Stomach smooth muscle (tissue), 2 donors: ENCODE results near the gene FBXL7.

Experiments used
- H3K27ac ChIP-seq: one replicate; pipeline ENCODE4 v1.7.0; 2013; ENCODE audit warnings: mild to moderate bottlenecking, low read length, inconsistent platforms
- H3K27me3 ChIP-seq, 2 donors: one replicate each; pipeline ENCODE4 v1.7.0; 2013; ENCODE audit warnings: low read length in 2 of 2; ENCODE audit not compliant: insufficient read depth in 2 of 2, control insufficient read depth in 1 of 2
- H3K36me3 ChIP-seq, 2 donors: one replicate each; pipeline ENCODE4 v1.7.0; 2013; ENCODE audit warnings: low read length in 2 of 2; ENCODE audit not compliant: control insufficient read depth in 2 of 2, insufficient read depth in 2 of 2
- H3K4me1 ChIP-seq: one replicate; pipeline ENCODE4 v1.7.0; 2013; ENCODE audit warnings: low read length; ENCODE audit not compliant: control insufficient read depth, insufficient read depth
- H3K4me3 ChIP-seq, 2 donors: one replicate each; pipeline ENCODE4 v1.7.0; 2013; ENCODE audit warnings: low read length in 2 of 2
- H3K9ac ChIP-seq, 2 donors: one replicate each; pipeline ENCODE4 v1.7.0; 2013; ENCODE audit warnings: low read length in 2 of 2, mild to moderate bottlenecking in 1 of 2
- H3K9me3 ChIP-seq, 2 donors: one replicate each; pipeline ENCODE4 v1.7.0; 2013; ENCODE audit warnings: low read length in 2 of 2; ENCODE audit not compliant: control insufficient read depth in 2 of 2
- donor health status: healthy.
- donor health status: Pancreatic carcinoma.

FBXL7 gene

DNA sequence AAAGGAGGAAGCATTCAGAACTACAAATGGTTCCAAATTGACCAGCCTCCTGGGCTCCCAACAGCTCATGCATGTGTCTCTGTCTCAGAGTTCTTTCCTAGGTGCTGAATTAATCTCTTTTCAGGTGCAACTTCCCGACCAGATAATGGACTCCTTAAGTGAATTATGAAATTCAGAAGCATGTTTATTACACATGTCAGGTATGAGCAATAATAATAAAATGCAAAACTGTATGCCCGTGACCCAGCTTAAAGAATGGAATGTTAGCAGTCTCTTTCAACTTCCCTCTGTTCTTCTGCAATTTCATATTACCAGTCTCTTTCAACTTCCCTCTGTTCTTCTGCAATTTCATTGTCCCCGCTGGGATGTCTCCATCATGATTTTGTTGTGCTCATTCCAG lies 60.4 kb downstream of the FBXL7 start:
- Histone ChIP-seq H3K36me3 (no peaks in the 10 kb centered on the region), H3K4me1 (no peaks in the 10 kb centered on the region), H3K27me3 (no peaks in the 10 kb centered on the region), H3K9ac (no peak overlapping the region), H3K4me3 (no peak overlapping the region), H3K27ac (no peak overlapping the region), H3K9me3 (no peaks in the 10 kb centered on the region)

DNA sequence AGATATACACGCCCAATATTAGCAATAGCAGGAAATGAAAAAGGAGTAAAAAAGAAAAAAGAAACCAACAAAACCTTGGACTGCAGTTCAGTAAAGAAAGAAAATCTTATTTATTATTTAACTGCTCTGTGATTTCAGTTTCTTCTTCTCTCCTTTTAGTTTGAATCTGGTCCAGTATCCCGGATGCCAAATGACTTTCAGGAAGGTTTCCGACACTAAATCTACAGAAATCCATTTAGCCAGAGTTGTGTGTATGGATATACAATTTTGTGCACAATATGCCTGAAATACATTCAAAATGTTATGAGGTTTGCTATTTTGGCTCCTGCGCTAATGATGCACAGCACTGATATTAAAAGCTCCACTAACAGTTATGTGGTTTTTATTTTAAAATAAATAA lies 64.5 kb downstream of the FBXL7 start:
- no peak overlapping the region for H3K27ac ChIP-seq
- H3K27me3 ChIP-seq = no peaks in the 10 kb centered on the region
- no peaks in the 10 kb centered on the region for H3K36me3 ChIP-seq
- no peak overlapping the region for H3K9ac ChIP-seq
- no peaks in the 10 kb centered on the region for H3K9me3 ChIP-seq
- no peaks in the 10 kb centered on the region for H3K4me1 ChIP-seq
- H3K4me3 ChIP-seq = no peak overlapping the region

DNA sequence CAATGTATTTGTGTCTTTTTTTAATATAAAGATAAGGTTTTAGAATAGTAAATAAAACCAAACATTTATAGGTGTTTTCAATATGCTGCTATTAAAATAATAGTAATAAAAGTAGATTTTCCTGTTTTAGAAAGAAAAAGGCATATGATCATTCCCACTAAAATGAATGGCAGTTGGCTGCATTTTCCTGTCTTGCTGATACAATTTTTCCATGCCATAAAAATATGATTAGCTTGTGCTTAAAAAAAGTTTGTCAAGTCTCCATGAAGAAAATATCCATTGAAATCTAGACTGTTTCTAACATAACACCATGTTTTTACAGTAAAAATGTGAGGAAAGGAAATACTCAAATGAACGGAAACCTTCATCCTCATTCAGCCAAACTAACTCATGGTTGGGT lies 65.0 kb downstream of the FBXL7 start:
- Histone ChIP-seq H3K36me3 (no peaks in the 10 kb centered on the region), H3K27me3 (no peaks in the 10 kb centered on the region), H3K4me3 (no peak overlapping the region), H3K4me1 (no peaks in the 10 kb centered on the region), H3K9ac (no peak overlapping the region), H3K27ac (no peak overlapping the region), H3K9me3 (no peaks in the 10 kb centered on the region)

DNA sequence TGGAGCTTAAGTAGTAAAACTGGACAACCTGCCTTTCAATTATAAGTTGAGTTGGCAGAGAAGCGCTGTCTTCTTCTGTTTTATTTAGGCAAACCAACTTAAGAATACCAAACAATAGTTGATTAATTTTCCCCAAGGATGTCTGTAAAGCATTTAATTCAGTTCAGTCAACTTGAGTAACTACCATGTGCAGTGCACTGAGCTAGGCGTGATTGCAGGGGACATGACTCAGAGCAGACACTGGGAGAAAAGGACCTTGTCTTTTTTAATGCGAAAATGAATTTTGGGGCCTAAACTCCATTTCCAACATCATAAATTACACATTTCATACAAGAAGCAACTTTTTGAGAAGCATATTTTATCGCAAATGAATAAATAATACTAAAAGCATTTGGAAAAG lies 66.3 kb downstream of the FBXL7 start:
- Histone ChIP-seq H3K4me1 (no peaks in the 10 kb centered on the region), H3K36me3 (no peaks in the 10 kb centered on the region), H3K9ac (no peak overlapping the region), H3K4me3 (no peak overlapping the region), H3K27me3 (no peaks in the 10 kb centered on the region), H3K9me3 (no peaks in the 10 kb centered on the region), H3K27ac (no peak overlapping the region)

DNA sequence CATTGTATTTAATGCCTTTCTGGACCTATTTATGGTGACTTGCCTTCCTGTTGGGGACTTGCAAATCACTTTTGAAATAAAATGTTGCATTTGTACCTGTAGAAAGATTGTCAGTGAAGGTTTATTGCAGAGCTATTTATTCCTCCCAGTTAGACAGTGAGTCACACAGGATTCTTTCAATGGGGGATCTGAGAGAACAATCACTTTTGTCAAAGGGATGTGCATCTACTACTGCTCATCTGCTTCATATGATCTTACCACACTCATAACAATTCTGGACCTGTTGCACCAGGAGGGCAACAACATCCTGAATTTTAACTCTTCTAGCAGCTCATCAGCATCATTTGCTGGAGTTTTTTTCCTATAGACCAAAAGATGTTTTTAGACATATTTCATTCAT lies 66.8 kb downstream of the FBXL7 start:
- H3K36me3 ChIP-seq = no peaks in the 10 kb centered on the region
- no peaks in the 10 kb centered on the region for H3K9me3 ChIP-seq
- H3K9ac ChIP-seq = no peak overlapping the region
- no peak overlapping the region for H3K4me3 ChIP-seq
- no peaks in the 10 kb centered on the region for H3K4me1 ChIP-seq
- H3K27ac ChIP-seq = no peak overlapping the region
- no peaks in the 10 kb centered on the region for H3K27me3 ChIP-seq

GRCh38 chr5:15570491-15570890 lies 70.5 kb downstream of the FBXL7 start:
- Histone ChIP-seq H3K9me3 (no peaks in the 10 kb centered on the region), H3K27me3 (no peaks in the 10 kb centered on the region), H3K4me3 (no peak overlapping the region), H3K9ac (no peak overlapping the region), H3K4me1 (peaks cover 7% of the 10 kb centered on the region), H3K36me3 (no peaks in the 10 kb centered on the region), H3K27ac (no peak overlapping the region)

- Histone ChIP-seq H3K4me1 (peaks cover 7% of the 10 kb centered on the region), H3K27me3 (no peaks in the 10 kb centered on the region), H3K27ac (no peak overlapping the region), H3K4me3 (no peak overlapping the region), H3K36me3 (no peaks in the 10 kb centered on the region), H3K9me3 (no peaks in the 10 kb centered on the region), H3K9ac (no peak overlapping the region)
These were observed 71.1 kb downstream of the FBXL7 start for GRCh38 chr5:15571081-15571480.

GRCh38 chr5:15571618-15572017 lies 71.6 kb downstream of the FBXL7 start:
- Histone ChIP-seq H3K4me1 (peaks cover 7% of the 10 kb centered on the region), H3K36me3 (no peaks in the 10 kb centered on the region), H3K27me3 (no peaks in the 10 kb centered on the region), H3K9ac (no peak overlapping the region), H3K4me3 (no peak overlapping the region), H3K27ac (no peak overlapping the region), H3K9me3 (no peaks in the 10 kb centered on the region)

DNA sequence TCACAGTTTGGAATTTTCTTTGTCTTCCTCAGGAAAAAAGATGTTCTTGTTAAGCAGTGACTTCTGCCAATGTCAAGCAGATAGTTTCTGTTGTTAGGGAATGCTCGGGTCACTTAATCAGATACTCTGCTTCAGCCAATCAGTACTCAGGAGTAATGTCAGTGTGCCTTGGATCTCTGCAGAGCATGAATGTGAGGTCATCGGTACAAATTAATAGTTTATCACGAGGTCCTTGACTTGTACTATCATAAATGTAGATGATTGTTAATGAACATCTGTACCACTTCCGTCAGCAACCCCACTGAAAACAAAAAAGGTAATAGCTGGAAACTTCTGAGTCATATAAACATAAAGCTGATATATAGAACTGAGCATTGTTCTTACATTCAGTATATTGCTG lies 73.6 kb downstream of the FBXL7 start:
- Histone ChIP-seq H3K27ac (no peak overlapping the region), H3K9me3 (no peaks in the 10 kb centered on the region), H3K36me3 (no peaks in the 10 kb centered on the region), H3K4me3 (no peak overlapping the region), H3K4me1 (peaks cover 11% of the 10 kb centered on the region), H3K27me3 (no peaks in the 10 kb centered on the region), H3K9ac (no peak overlapping the region)

DNA sequence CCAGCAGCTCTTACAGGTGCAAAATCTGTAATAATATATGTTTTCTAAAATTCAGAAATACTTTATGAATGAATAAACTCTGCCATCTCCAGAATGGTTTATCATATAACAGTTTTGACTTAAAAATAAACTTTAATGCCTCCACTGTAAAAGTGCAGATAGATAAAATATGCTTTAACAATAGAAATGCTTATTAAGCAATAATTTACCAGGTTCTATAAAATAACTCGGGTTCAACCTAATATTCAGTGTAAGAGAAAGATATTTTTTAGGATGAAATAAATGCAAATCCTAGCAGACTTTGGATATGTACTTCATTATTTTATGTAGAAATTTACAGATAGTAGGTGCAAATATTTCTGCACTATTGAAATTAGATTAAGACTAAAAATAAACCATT lies 74.1 kb downstream of the FBXL7 start:
- Histone ChIP-seq H3K27me3 (no peaks in the 10 kb centered on the region), H3K27ac (no peak overlapping the region), H3K4me1 (peaks cover 11% of the 10 kb centered on the region), H3K4me3 (no peak overlapping the region), H3K9ac (no peak overlapping the region), H3K9me3 (no peaks in the 10 kb centered on the region), H3K36me3 (no peaks in the 10 kb centered on the region)

DNA sequence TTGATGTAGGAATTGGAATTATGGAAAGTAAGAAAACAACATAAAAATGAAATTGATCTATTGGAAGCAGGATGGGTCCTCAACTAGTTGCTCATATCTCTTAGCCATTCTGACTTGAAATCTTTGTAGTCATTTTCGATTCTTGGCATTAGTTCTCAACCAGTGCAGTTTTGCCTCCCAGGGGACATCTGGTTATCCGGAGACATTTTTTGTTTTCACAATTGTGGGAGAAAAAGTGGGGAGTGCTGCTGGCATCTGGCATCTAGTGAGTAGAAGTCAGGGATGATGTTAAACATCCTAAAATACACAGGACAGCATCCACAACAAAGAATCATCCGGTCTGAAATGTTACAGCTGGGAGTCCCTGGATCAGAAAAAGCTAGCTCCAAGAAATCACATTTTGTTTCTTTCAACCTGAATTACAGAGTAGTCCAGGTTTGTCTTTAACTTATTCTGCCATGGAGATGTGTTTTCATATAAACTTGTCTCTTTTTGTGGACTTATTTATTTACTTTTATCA lies 74.9 kb downstream of the FBXL7 start:
- no peak overlapping the region for H3K27ac ChIP-seq
- H3K4me1 ChIP-seq = peaks cover 11% of the 10 kb centered on the region
- H3K9me3 ChIP-seq = no peaks in the 10 kb centered on the region
- H3K36me3 ChIP-seq = no peaks in the 10 kb centered on the region
- H3K9ac ChIP-seq = no peak overlapping the region
- H3K27me3 ChIP-seq = no peaks in the 10 kb centered on the region
- no peak overlapping the region for H3K4me3 ChIP-seq
